Endothelial cell (in vitro differentiated cells): ENCODE data around the gene ACTA1. TPM values are rescaled to one million over a fixed set of nuclear protein-coding genes. Genes with fewer than 3 reads are reported as not detected.
A peak's percentile ranks its signal among the peaks of the same experiment; 100 is the strongest.

Experiments
- DNase-seq: peaks from one replicate; pipeline ENCODE4 v3.0.0; 2021; ENCODE audit warnings: low spot score
- H3K27ac Mint-ChIP-seq: one replicate; pipeline ENCODE4 v1.8.0; 2021; ENCODE audit warnings: mixed read lengths, inconsistent platforms; ENCODE audit not compliant: unreplicated experiment
- H3K27me3 Mint-ChIP-seq: one replicate; pipeline ENCODE4 v1.8.0; 2021; ENCODE audit warnings: mild to moderate bottlenecking, moderate library complexity, mixed read lengths, inconsistent platforms; ENCODE audit not compliant: unreplicated experiment
- H3K36me3 Mint-ChIP-seq: one replicate; pipeline ENCODE4 v1.8.0; 2021; ENCODE audit warnings: mild to moderate bottlenecking, low read depth, mixed read lengths, inconsistent platforms; ENCODE audit not compliant: unreplicated experiment
- H3K4me1 Mint-ChIP-seq: one replicate; pipeline ENCODE4 v1.8.0; 2021; ENCODE audit warnings: mild to moderate bottlenecking, mixed read lengths, inconsistent platforms; ENCODE audit not compliant: unreplicated experiment
- H3K4me3 Mint-ChIP-seq: one replicate; pipeline ENCODE4 v1.8.0; 2021; ENCODE audit warnings: mild to moderate bottlenecking, mixed read lengths, inconsistent platforms; ENCODE audit not compliant: unreplicated experiment
- H3K9me3 Mint-ChIP-seq: one replicate; pipeline ENCODE4 v1.8.0; 2021; ENCODE audit warnings: mixed read lengths, inconsistent platforms; ENCODE audit not compliant: unreplicated experiment
- total RNA-seq: library from RNA; stranded (reverse); fragmentation: NEBNext Ultra II Directional; extraction: Animal tissue kit (Norgen Biotek cat#: 25700); gene quantifications from one replicate; pipeline ENCODE4 v1.2.1, GENCODE V29; 2021; ENCODE audit not compliant: unreplicated experiment
- TF ChIP-seq, protein P1 (sequence below): fragments of 200-600 bp; sonication (generic); IDR thresholded peaks from one replicate; pipeline ENCODE4 v1.5.0; 2021; ENCODE audit warnings: antibody characterized with exemption; ENCODE audit not compliant: unreplicated experiment

ACTA1 gene
- total RNA-seq, 1 donor from 2014 or later, result 1.5 TPM

DNA sequence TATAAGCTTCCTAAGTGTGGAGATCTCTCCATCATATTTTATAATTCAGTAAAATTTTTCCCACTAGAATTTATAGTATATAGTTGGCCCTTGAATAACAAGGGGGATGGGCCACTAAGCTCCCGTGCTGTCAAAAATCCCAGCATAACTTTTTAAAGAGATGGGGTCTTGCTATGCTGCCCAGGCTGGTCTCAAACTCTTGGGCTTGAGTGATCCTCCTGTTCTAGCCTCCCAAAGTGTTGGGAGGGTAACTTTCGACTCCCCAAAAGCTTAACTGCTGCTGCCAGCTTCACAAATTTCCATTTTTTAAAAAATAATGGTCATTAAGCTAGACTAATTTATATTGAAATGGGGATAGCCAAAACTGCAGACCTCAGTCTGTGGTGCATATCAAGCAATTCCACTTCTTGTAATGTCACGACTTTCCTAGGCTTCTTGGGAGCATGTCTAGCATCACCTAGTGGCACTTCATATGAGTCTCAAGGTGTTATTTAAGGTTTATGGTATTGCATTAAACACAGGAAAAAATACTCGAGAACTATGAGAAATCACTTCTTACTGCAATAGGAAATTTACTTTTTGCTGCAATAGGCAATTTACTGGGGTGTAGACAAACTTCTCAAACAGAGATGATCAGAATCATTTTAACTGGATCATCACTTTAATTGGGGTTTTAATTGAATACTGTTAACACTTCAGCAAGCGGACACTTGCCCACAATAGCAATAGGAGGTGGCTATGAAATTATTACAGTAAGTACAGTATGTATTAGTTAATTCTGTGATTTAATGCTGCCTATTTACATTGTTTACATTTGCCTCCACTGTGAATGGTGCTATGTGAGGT lies 19.3 kb upstream of the ACTA1 start:
- H3K36me3 Mint-ChIP-seq, result peaks cover 11% of the 10 kb centered on the region
- DNase-seq, result no peak
- no peaks in the 10 kb centered on the region for H3K9me3 Mint-ChIP-seq
- no peaks in the 10 kb centered on the region for H3K4me1 Mint-ChIP-seq
- H3K27me3 Mint-ChIP-seq, result no peaks in the 10 kb centered on the region
- H3K27ac Mint-ChIP-seq, result no peak overlapping the region
- H3K4me3 Mint-ChIP-seq, result no peak overlapping the region
- TF ChIP-seq, protein P1, sequence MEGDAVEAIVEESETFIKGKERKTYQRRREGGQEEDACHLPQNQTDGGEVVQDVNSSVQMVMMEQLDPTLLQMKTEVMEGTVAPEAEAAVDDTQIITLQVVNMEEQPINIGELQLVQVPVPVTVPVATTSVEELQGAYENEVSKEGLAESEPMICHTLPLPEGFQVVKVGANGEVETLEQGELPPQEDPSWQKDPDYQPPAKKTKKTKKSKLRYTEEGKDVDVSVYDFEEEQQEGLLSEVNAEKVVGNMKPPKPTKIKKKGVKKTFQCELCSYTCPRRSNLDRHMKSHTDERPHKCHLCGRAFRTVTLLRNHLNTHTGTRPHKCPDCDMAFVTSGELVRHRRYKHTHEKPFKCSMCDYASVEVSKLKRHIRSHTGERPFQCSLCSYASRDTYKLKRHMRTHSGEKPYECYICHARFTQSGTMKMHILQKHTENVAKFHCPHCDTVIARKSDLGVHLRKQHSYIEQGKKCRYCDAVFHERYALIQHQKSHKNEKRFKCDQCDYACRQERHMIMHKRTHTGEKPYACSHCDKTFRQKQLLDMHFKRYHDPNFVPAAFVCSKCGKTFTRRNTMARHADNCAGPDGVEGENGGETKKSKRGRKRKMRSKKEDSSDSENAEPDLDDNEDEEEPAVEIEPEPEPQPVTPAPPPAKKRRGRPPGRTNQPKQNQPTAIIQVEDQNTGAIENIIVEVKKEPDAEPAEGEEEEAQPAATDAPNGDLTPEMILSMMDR, result no peak

DNA sequence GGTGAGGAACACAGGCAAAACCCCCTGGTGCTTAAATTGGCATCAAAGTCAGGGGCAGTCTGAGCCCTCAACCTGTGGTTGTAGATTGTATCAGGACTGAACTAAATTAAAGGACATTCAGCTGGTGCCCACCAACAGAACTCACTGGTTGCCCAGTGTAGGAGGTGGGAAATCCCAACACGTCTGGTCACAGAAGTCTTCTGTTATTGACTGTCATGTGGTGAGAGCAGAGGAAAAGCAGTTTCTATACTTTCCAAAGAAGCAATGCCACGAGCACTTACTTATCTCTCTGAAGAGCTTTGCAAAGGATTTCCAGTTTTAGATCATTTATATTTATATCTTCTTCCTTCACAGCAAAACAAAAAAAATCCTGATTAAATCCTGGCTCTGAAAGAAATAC lies 15.0 kb upstream of the ACTA1 start:
- DNase-seq, result no peak
- Mint-ChIP-seq H3K4me3 (no peak overlapping the region), H3K27ac (no peak overlapping the region), H3K4me1 (no peaks in the 10 kb centered on the region), H3K27me3 (no peaks in the 10 kb centered on the region), H3K36me3 (peaks cover 14% of the 10 kb centered on the region), H3K9me3 (no peaks in the 10 kb centered on the region)
- TF ChIP-seq, protein P1, result no peak

DNA sequence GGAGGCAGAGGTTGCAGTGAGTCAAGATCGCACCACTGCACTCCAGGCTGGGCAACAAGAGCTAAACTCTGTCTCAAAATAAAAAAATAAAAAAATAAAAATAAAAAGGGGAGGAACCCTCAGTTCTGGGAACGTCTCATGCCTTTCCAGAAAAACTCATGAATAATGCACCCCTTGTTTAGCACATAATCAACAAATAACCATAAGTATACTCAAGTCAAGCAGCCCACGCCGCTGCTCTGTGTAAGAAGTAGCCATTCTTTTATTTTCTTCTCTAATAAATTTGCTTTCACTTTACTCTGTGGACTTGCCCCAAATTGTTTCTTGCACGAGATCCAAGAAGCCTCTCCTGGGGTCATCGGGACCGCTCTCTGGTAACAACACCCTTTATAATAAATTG lies 14.5 kb upstream of the ACTA1 start:
- no peak overlapping the region for H3K4me3 Mint-ChIP-seq
- no peaks in the 10 kb centered on the region for H3K27me3 Mint-ChIP-seq
- TF ChIP-seq, protein P1, result no peak
- peaks cover 14% of the 10 kb centered on the region for H3K36me3 Mint-ChIP-seq
- no peak for DNase-seq
- no peaks in the 10 kb centered on the region for H3K9me3 Mint-ChIP-seq
- no peaks in the 10 kb centered on the region for H3K4me1 Mint-ChIP-seq
- H3K27ac Mint-ChIP-seq, result peak overlapping the region; percentile 13

DNA sequence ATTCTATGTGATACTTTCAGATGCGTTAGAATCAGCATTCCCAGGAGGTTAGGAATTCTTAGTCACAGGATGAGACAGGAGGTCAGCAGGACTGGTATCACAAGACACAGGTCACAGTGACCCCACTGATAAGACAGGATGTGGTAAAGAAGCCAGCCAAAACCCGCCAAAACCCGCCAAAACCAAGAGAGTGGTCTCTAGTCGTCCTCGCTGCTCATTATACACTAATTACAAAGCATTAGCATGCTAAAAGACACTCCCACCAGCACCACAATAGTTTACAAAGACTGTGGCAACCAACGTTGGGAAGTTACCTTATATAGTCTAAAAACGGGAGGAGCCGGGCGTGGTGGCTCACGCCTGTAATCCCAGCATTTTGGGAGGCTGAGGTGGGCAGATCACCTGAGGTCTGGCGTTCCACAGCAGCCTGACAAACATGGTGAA lies 13.9 kb upstream of the ACTA1 start:
- Mint-ChIP-seq H3K27ac (no peak overlapping the region), H3K27me3 (no peaks in the 10 kb centered on the region), H3K4me3 (no peak overlapping the region), H3K4me1 (no peaks in the 10 kb centered on the region), H3K36me3 (peaks cover 14% of the 10 kb centered on the region), H3K9me3 (no peaks in the 10 kb centered on the region)
- no peak for DNase-seq
- TF ChIP-seq, protein P1, result no peak

DNA sequence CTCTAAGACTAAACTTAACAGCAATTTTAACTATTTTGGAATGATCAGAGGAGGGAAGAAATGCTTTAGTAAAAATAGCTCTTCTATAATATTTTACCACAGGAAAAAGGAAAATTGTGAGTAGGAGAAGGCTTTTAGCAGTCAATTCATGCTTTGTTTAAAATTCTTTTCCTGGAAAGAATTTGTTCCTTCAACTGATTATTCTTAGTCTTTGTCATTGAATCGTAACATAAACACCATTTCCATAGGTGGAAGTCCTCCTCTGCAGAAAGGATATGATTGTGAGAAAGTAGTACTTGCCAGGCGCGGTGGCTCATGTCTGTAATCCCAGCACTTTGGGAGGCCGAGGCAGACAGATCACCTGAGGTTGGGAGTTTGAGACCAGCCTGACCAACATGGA lies 11.9 kb upstream of the ACTA1 start:
- Mint-ChIP-seq H3K9me3 (no peaks in the 10 kb centered on the region), H3K4me3 (no peak overlapping the region), H3K36me3 (peaks cover 15% of the 10 kb centered on the region), H3K27ac (no peak overlapping the region), H3K27me3 (no peaks in the 10 kb centered on the region), H3K4me1 (no peaks in the 10 kb centered on the region)
- DNase-seq, result no peak
- TF ChIP-seq, protein P1, result no peak
